Psoas muscle (tissue), 8 donors: Measurements from ENCODE around the gene CDY2B. TPM values are rescaled to one million over a fixed set of nuclear protein-coding genes. Genes with fewer than 3 reads are reported as not detected.
"Not testable (repeated sequence)": the region's sequence is repeated elsewhere in the genome, so short reads cannot be mapped to it uniquely, and the experiment has no call there.

Experiments used
- ATAC-seq, 4 donors: fragments of 200-7000 bp; cut with Tn5 transposase; one replicate each; pipeline ENCODE4 v1.9.1; 2020; ENCODE audit warnings: moderate library complexity in 3 of 4, mild to moderate bottlenecking in 2 of 4
- DNase-seq, 2 donors: peaks; one replicate each; pipeline ENCODE4 v3.0.0-alpha.2; 2020
- H3K27ac ChIP-seq: fragments of 200-600 bp; one replicate; pipeline ENCODE4 v1.8.0; 2022
- H3K27me3 ChIP-seq, 3 donors: fragments of 200-600 bp in 1 of 3; one replicate each; pipeline versions ENCODE4 v1.6.1 to v1.8.0; 2013 to 2022; ENCODE audit warnings: low read length in 2 of 3, mild to moderate bottlenecking in 2 of 3, moderate library complexity in 1 of 3; ENCODE audit not compliant: insufficient read depth in 3 of 3
- H3K36me3 ChIP-seq, 2 donors: fragments of 200-600 bp in 1 of 2; one replicate each; pipeline versions ENCODE4 v1.6.1 to v1.8.0; 2013 to 2022; ENCODE audit warnings: low read depth in 1 of 2, mild to moderate bottlenecking in 1 of 2, moderate library complexity in 1 of 2; ENCODE audit not compliant: insufficient read depth in 1 of 2
- H3K4me1 ChIP-seq: fragments of 200-600 bp; one replicate; pipeline ENCODE4 v1.8.0; 2022
- H3K4me3 ChIP-seq: fragments of 200-600 bp; one replicate; pipeline ENCODE4 v1.8.0; 2022; ENCODE audit warnings: mild to moderate bottlenecking
- H3K9me3 ChIP-seq: fragments of 200-600 bp; one replicate; pipeline ENCODE4 v1.8.0; 2022
- WGBS, 3 donors: extraction: QIAGEN DNeasy Blood & Tissue Kit; methylation state at CpG; one replicate each; pipeline versions ENCODE4 v1.1.6 to v1.1.7; 2013; 5-methylcytosine and 5-hydroxymethylcytosine counted together
- intact Hi-C, 2 donors: fragments of 100-400 bp; cut with DNase I; formaldehyde crosslinking; loops; one replicate each; pipeline versions ENCODE4 v1.11.0 to v1.14.2; 2022
- polyA plus RNA-seq, 3 donors: library from polyadenylated mRNA; stranded (reverse); fragments of 200-250 nt; gene quantifications; one replicate each; pipeline ENCODE4 v1.2.3, GENCODE V29; 2013
- total RNA-seq, 4 donors: library from RNA; stranded (reverse); fragmentation: NEBNext Ultra II Directional in 2 of 4; extraction: Animal tissue kit (Norgen Biotek cat#: 25700) in 2 of 4; gene quantifications; one replicate each; pipeline versions ENCODE4 v1.2.1 to v1.2.4, GENCODE V29; 2021 to 2023
- donor health status: healthy with polysubstance abuse.
- donor health status: DM: no; HTN: no; CAD: no; lungs with moderate emphysema.
- donor health status: Bipolar disorder and iron deficiency.
- donor health status: healthy.
- donor health status: DM: yes; HTN: yes; CAD: no.
- donor health status: DM: no; HTN: no; CAD: no.
- donor health status: DM: no; HTN: no; CAD: no.
- donor health status: DM: yes; HTN: yes; CAD: no.

CDY2B gene
- total and polyA plus RNA-seq, 7 donors, result not detected

DNA sequence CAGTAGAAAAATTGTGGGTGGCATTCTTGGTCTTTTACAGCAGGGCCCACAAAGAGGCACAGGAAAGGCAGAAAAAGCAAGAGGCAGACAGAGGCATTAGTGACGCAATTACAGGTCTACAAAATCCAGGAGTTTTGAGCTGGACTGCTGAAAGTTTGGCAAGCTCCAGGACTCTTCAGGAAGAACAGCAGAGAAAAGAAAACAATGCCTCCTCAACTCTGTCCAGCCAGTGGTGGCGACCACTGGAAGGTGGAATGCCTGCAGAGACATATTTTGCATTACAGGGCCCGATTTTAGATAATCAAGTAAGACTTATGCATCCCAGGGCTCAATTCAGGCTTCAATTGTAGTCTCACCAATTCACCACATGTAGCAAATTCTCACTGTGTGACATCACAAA, 23.5 kb downstream of the CDY2B start:
- H3K27ac ChIP-seq, intact Hi-C loops, H3K9me3 ChIP-seq, DNase-seq, ATAC-seq, H3K27me3 ChIP-seq, H3K4me1 ChIP-seq, H3K4me3 ChIP-seq, H3K36me3 ChIP-seq: not testable (repeated sequence)
- no CpG with 5 or more reads among the region's 3 CpGs for WGBS, 3 donors

- H3K9me3 ChIP-seq, DNase-seq, H3K27ac ChIP-seq, H3K4me3 ChIP-seq, H3K36me3 ChIP-seq, H3K4me1 ChIP-seq, ATAC-seq, intact Hi-C loops, H3K27me3 ChIP-seq: not testable (repeated sequence)
- WGBS, 3 donors, result no CpG with 5 or more reads among the region's 4 CpGs
These were observed 30.9 kb downstream of the CDY2B start for GRCh38 chrY:17849131-17849530.

- DNase-seq, H3K4me1 ChIP-seq, H3K4me3 ChIP-seq, H3K9me3 ChIP-seq, ATAC-seq, H3K27me3 ChIP-seq, H3K36me3 ChIP-seq, H3K27ac ChIP-seq, intact Hi-C loops: not testable (repeated sequence)
- no CpG with 5 or more reads among the region's 12 CpGs for WGBS, 3 donors
These were observed 47.9 kb downstream of the CDY2B start for GRCh38 chrY:17832149-17832548.

Other genes starting within 250 kb of the CDY2B start
- not detected for gene CDY2A, start 145.6 kb upstream of the CDY2B start, total RNA-seq
- gene CDY2A, start 145.6 kb upstream of the CDY2B start, polyA plus RNA-seq, result not detected